ENCODE measurements around the gene GCK.
"Not testable (repeated sequence)": the region's sequence is repeated elsewhere in the genome, so short reads cannot be mapped to it uniquely, and the experiment has no call there.

Gene GCK

GRCh38 chr7:44128721-44129582, 60.3 kb downstream of the GCK start:
- Histone ChIP-seq H3K27ac (no peak overlapping the region), H3K4me3 (no peak overlapping the region)

- Histone ChIP-seq H3K4me3 (no peak overlapping the region), H3K27ac (no peak overlapping the region)
Observed at GRCh38 chr7:44127161-44127560, 62.1 kb downstream of the GCK start.

GRCh38 chr7:44126574-44126973, 62.7 kb downstream of the GCK start:
- not testable (repeated sequence) for H3K4me3 ChIP-seq, H3K27ac ChIP-seq

GRCh38 chr7:44124822-44125202, 64.4 kb downstream of the GCK start:
- Histone ChIP-seq H3K27ac (no peak overlapping the region), H3K4me3 (no peak overlapping the region)

- peak within 1 kb of the TSS; percentile 55 to 86 (median 76) for H3K4me3 ChIP-seq
- peak within 1 kb of the TSS; percentile 39 to 91 (median 79) for H3K27ac ChIP-seq
Observed at GRCh38 chr7:44123190-44124003, 65.8 kb downstream of the GCK start, which contains the start of gene POLD2. Gene POLD2, minus strand, starts transcription at chr7:44123548. Its CDS starts 1,495 bp downstream, at chr7:44122053.

GRCh38 chr7:44122529-44122928, 66.7 kb downstream of the GCK start:
- Histone ChIP-seq H3K27ac (peak overlapping the region in 16 of 21 experiments; percentile 65 to 88 (median 79)), H3K4me3 (peak overlapping the region; percentile 55 to 86 (median 76))

- no peak overlapping the region for H3K4me3 ChIP-seq
- peak overlapping the region in 3 of 21 experiments; percentile 72 to 83 (median 77) for H3K27ac ChIP-seq
Observed at GRCh38 chr7:44121761-44122420, 67.3 kb downstream of the GCK start.

GRCh38 chr7:44120395-44120794, 68.8 kb downstream of the GCK start:
- Histone ChIP-seq H3K27ac (no peak overlapping the region), H3K4me3 (no peak overlapping the region)

- H3K27ac ChIP-seq: no peak overlapping the region
- no peak overlapping the region for H3K4me3 ChIP-seq
Observed at GRCh38 chr7:44119829-44120380, 69.3 kb downstream of the GCK start.

- H3K4me3 ChIP-seq: no peak overlapping the region
- H3K27ac ChIP-seq: no peak overlapping the region
Observed at GRCh38 chr7:44117801-44118429, 71.3 kb downstream of the GCK start.

- Histone ChIP-seq H3K27ac (no peak overlapping the region), H3K4me3 (no peak overlapping the region)
Observed at GRCh38 chr7:44116789-44117666, 72.2 kb downstream of the GCK start.

- H3K4me3 ChIP-seq: no peak overlapping the region
Observed at GRCh38 chr7:44116087-44116788, 73.0 kb downstream of the GCK start.

GRCh38 chr7:44114586-44115310, 74.5 kb downstream of the GCK start:
- Histone ChIP-seq H3K27ac (no peak overlapping the region), H3K4me3 (no peak overlapping the region)

More at GRCh38 chr7:44116087-44116788, 73.0 kb downstream of the GCK start:
- no peak overlapping the region for H3K27ac ChIP-seq

- Histone ChIP-seq H3K4me3 (no peak overlapping the region), H3K27ac (no peak overlapping the region)
Observed at GRCh38 chr7:44113764-44114354, 75.4 kb downstream of the GCK start.

GRCh38 chr7:44112997-44113763, 76.1 kb downstream of the GCK start:
- Histone ChIP-seq H3K27ac (no peak overlapping the region), H3K4me3 (no peak overlapping the region)
